ENCODE measurements around the gene CACNG7. TPM values are rescaled to one million over a fixed set of nuclear protein-coding genes. Genes with fewer than 3 reads are reported as not detected.

Gene CACNG7
- total RNA-seq, 1 experiment from 2014 or later: 22.7 TPM

GRCh38 chr19:53942001-53942786 lies 33.1 kb downstream of the CACNG7 start:
- no peaks in the 10 kb centered on the region for H3K79me2 ChIP-seq (ENCODE audit: insufficient read depth, low read length)
- H3K4me2 ChIP-seq (ENCODE audit: insufficient read depth, insufficient read length, low read length): peak overlapping the region; percentile 80
- no peak overlapping the region for H2BK15ac ChIP-seq (ENCODE audit: low read depth, low read length)
- no peak overlapping the region for H2BK5ac ChIP-seq (ENCODE audit: insufficient read length, low read length)
- peak; percentile 96 for TF ChIP-seq CTCF (conservative IDR thresholded peaks at IDR 0.05)
- H3K18ac ChIP-seq (ENCODE audit: insufficient read length, low read depth, low read length): peak overlapping the region; percentile 76
- H3K27ac Mint-ChIP-seq: peak overlapping the region; percentile 65 to 93 (median 89); a peak in 4 of 7 replicates
- H3K27ac ChIP-seq (ENCODE audit: insufficient read length, low read depth, low read length): no peak overlapping the region
- H2AK5ac ChIP-seq (ENCODE audit: insufficient read length, low read length): no peak overlapping the region
- no peak overlapping the region for H2BK20ac ChIP-seq (ENCODE audit: low read depth, low read length, poor library complexity, severe bottlenecking)
- H3K56ac ChIP-seq (ENCODE audit: insufficient read length, low read depth, low read length): no peak overlapping the region
- H4K8ac ChIP-seq (replicated peaks; ENCODE audit: insufficient read length, low read depth, low read length): no peak overlapping the region
- H4K20me1 ChIP-seq (ENCODE audit: control insufficient read depth, insufficient read depth, insufficient read length): no peaks in the 10 kb centered on the region
- H3K4me1 ChIP-seq (ENCODE audit: insufficient read depth, low read length): peaks cover 4% of the 10 kb centered on the region; the same call in 1 of the 2 replicates
- H3K27me3 ChIP-seq (ENCODE audit: insufficient read depth, low read length): no peaks in the 10 kb centered on the region
- H3K4me3 Mint-ChIP-seq: peak overlapping the region; percentile 78 to 96
- H3T11ph ChIP-seq (ENCODE audit: low read length): no peak overlapping the region
- peak overlapping the region; percentile 53 for H3K9ac ChIP-seq (ENCODE audit: extremely low read depth, insufficient read length, low read length)
- no peaks in the 10 kb centered on the region for H3K9me3 ChIP-seq (ENCODE audit: control insufficient read depth, low read depth, low read length)
- no peak overlapping the region for H2AFZ ChIP-seq (ENCODE audit: low read length)
- peaks cover 19% of the 10 kb centered on the region for H3K23me2 ChIP-seq (ENCODE audit: insufficient read length, low read depth, low read length, poor library complexity, severe bottlenecking)
- H2BK120ac ChIP-seq (ENCODE audit: low read depth, low read length, poor library complexity, severe bottlenecking): no peak overlapping the region
- no peak overlapping the region for H3K23ac ChIP-seq (ENCODE audit: insufficient read length, low read depth, low read length)
- peaks cover 15 to 27% (median 27%) of the 10 kb centered on the region in 3 experiments; a peak in 6 of 7 replicates for H3K36me3 Mint-ChIP-seq (ENCODE audit: insufficient read depth in 1 of 3, low read depth in 3 of 3)
- peaks cover 3% of the 10 kb centered on the region for H3K27me3 Mint-ChIP-seq (ENCODE audit: low read depth)
- no peaks in the 10 kb centered on the region; a peak in 2 of 5 replicates for H3K9me3 Mint-ChIP-seq
- H4K91ac ChIP-seq (ENCODE audit: insufficient read length, low read depth, low read length): no peak overlapping the region
- no peaks in the 10 kb centered on the region for H3K79me1 ChIP-seq (ENCODE audit: insufficient read depth, low read depth, low read length, poor library complexity, severe bottlenecking)
- H3K4me1 Mint-ChIP-seq: peaks cover 14 to 27% of the 10 kb centered on the region in 2 experiments
- H2BK12ac ChIP-seq (ENCODE audit: insufficient read length, low read depth, low read length): no peak overlapping the region
- H3K4ac ChIP-seq (ENCODE audit: low read depth, low read length): no peak overlapping the region
- H3K14ac ChIP-seq (ENCODE audit: insufficient read depth, low read length): peak overlapping the region; percentile 37; the same call in 1 of the 2 replicates
- H4K5ac ChIP-seq (ENCODE audit: insufficient read length, low read depth, low read length): no peak overlapping the region
- peak; percentile 97 for DNase-seq
- WGBS (ENCODE audit: extremely low coverage, insufficient read length, low lambda C conversion rate): no CpG with 5 or more reads among the region's 55 CpGs
